ENCODE data around the gene SPRED2.

The SPRED2 gene

GRCh38 chr2:65369574-65369973 is 62.8 kb downstream of the SPRED2 start:
- TF ChIP-seq CTCF (IDR thresholded peaks at IDR 0.05; ENCODE audit: insufficient read depth, low read length, poor library complexity, severe bottlenecking): no peak
- Histone ChIP-seq H3K27me3 (replicated peaks; ENCODE audit: control insufficient read depth, insufficient read depth, low read length) (no peaks in the 10 kb centered on the region; the same call in none of the 2 replicates), H3K4me3 (replicated peaks; ENCODE audit: low read depth, low read length) (no peak overlapping the region), H3K36me3 (ENCODE audit: control insufficient read depth, insufficient read depth, low read length) (no peaks in the 10 kb centered on the region)
- no peak for DNase-seq (ENCODE audit: extremely low read depth, insufficient read length)

DNA sequence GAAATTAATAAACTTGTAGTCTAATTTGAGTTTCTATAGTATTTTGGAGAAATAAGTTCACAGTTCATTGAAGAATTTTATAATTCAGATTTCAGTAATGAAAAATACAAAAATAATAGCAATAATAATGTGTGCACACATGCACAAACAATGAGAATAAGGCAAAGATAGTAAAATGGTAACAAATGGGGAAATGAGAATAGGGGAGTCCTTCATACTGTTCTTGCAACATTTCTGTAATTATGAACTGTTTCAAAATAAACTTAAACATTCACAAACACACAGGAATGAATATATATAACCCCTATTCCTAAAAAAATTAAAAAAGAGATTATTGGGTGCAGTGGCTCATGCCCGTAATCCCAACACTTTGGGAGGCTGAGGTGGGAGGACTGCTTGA is 63.9 kb downstream of the SPRED2 start:
- TF ChIP-seq CTCF (IDR thresholded peaks at IDR 0.05; ENCODE audit: insufficient read depth, low read length, poor library complexity, severe bottlenecking): no peak
- DNase-seq (ENCODE audit: extremely low read depth, insufficient read length): no peak

GRCh38 chr2:65367524-65367923 is 64.9 kb downstream of the SPRED2 start:
- Histone ChIP-seq H3K36me3 (ENCODE audit: control insufficient read depth, insufficient read depth, low read length) (no peaks in the 10 kb centered on the region), H3K27me3 (replicated peaks; ENCODE audit: control insufficient read depth, insufficient read depth, low read length) (no peaks in the 10 kb centered on the region; the same call in 1 of the 2 replicates), H3K4me3 (replicated peaks; ENCODE audit: low read depth, low read length) (no peak overlapping the region)
- no peak for DNase-seq (ENCODE audit: extremely low read depth, insufficient read length)
- no peak for TF ChIP-seq CTCF (IDR thresholded peaks at IDR 0.05; ENCODE audit: insufficient read depth, low read length, poor library complexity, severe bottlenecking)

More for the DNA sequence above, 63.9 kb downstream of the SPRED2 start:
- no peak overlapping the region for H3K4me3 ChIP-seq (replicated peaks; ENCODE audit: low read depth, low read length)
- H3K27me3 ChIP-seq (replicated peaks; ENCODE audit: control insufficient read depth, insufficient read depth, low read length): no peaks in the 10 kb centered on the region; the same call in none of the 2 replicates
- no peaks in the 10 kb centered on the region for H3K36me3 ChIP-seq (ENCODE audit: control insufficient read depth, insufficient read depth, low read length)

DNA sequence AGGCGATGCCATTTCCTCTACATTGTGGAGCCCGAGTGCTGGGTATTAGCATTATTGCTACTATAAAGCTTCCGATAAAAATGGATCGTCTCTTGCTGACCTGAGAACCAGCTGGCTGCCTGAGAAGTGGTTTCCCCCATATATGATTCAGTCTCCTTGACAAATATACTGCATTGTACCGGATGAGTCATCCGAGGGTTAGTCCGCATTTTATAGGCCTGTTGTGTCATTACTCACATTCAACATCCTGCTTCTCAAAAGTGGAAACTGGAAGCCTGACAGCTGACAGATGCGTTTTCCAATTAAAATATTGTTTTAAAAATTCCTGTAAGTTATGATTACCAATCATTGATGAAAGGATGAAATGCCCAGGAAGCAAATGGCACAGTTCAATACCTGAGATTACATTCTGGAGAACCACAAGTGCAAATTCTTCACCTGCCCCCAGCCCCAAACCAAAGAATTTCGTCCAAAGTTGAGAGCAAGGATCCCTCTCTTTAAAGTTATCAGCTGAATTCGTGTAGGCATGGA is 65.7 kb downstream of the SPRED2 start:
- no peak for DNase-seq (ENCODE audit: extremely low read depth, insufficient read length)
- Histone ChIP-seq H3K27me3 (replicated peaks; ENCODE audit: control insufficient read depth, insufficient read depth, low read length) (no peaks in the 10 kb centered on the region; the same call in 1 of the 2 replicates), H3K4me3 (replicated peaks; ENCODE audit: low read depth, low read length) (no peak overlapping the region), H3K36me3 (ENCODE audit: control insufficient read depth, insufficient read depth, low read length) (no peaks in the 10 kb centered on the region)
- TF ChIP-seq CTCF (IDR thresholded peaks at IDR 0.05; ENCODE audit: insufficient read depth, low read length, poor library complexity, severe bottlenecking): no peak

DNA sequence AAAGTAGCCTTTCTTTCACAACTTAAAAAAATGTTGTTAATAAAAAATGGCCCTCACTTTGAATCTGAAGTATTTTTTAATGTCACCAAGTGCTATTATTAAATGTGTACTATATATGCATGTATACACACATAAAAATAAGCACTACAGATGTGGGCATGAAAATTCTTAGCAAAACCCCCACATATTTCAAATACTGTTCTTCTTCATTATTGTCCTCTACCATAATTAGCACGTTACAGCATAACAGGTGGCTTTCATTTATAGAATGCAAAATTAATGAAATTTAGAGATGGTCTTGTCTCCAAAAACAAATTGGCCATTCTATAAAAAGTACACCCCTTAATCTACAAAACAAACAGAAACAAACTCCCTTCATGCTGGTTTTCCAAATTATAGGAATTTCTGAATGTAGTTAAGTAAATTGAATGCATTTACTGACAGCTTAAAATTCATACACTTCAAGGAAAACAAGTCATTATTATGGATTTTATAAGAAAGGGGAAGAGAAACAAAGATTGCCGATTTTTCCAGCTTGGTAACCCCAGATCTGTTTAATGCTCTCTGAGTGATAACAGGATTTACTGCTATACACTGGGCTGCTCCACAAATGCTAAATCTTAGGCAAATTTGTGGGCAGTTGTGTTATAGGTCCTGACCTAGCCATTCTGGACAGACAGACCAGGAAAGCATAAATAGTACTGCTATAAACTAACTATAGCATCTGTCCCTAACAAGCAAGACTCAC is 67.2 kb downstream of the SPRED2 start:
- Histone ChIP-seq H3K27me3 (replicated peaks; ENCODE audit: control insufficient read depth, insufficient read depth, low read length) (no peaks in the 10 kb centered on the region; the same call in 1 of the 2 replicates), H3K36me3 (ENCODE audit: control insufficient read depth, insufficient read depth, low read length) (no peaks in the 10 kb centered on the region), H3K4me3 (replicated peaks; ENCODE audit: low read depth, low read length) (no peak overlapping the region)
- no peak for TF ChIP-seq CTCF (IDR thresholded peaks at IDR 0.05; ENCODE audit: insufficient read depth, low read length, poor library complexity, severe bottlenecking)
- no peak for DNase-seq (ENCODE audit: extremely low read depth, insufficient read length)
